Activated naive CD8-positive, alpha-beta T cell treated with anti-CD3 and anti-CD28 coated beads, Interleukin-2, amount 50 U/mL, for 24 hours (primary cell): ENCODE measurements around the gene KPNA6.
"Not testable (repeated sequence)": the region's sequence is repeated elsewhere in the genome, so short reads cannot be mapped to it uniquely, and the experiment has no call there.

Experiments
- ATAC-seq: fragments of 150-1000 bp; cut with Tn5 transposase; one replicate; pipeline ENCODE4 v1.10.0; 2021
- DNase-seq: peaks from one replicate; pipeline ENCODE4 v3.0.0; 2021
- H3K27ac Mint-ChIP-seq: one replicate; pipeline ENCODE4 v1.8.0; 2021; ENCODE audit warnings: mild to moderate bottlenecking, mixed read lengths
- H3K27me3 Mint-ChIP-seq: one replicate; pipeline ENCODE4 v1.8.0; 2021; ENCODE audit warnings: mixed read lengths
- H3K36me3 Mint-ChIP-seq: one replicate; pipeline ENCODE4 v1.8.0; 2021; ENCODE audit warnings: low read depth, mixed read lengths
- H3K4me1 Mint-ChIP-seq: one replicate; pipeline ENCODE4 v1.8.0; 2021; ENCODE audit warnings: mixed read lengths
- H3K4me3 Mint-ChIP-seq: one replicate; pipeline ENCODE4 v1.8.0; 2021; ENCODE audit warnings: mild to moderate bottlenecking, moderate library complexity, mixed read lengths
- H3K9me3 Mint-ChIP-seq: one replicate; pipeline ENCODE4 v1.8.0; 2021; ENCODE audit warnings: mixed read lengths

Gene KPNA6

DNA sequence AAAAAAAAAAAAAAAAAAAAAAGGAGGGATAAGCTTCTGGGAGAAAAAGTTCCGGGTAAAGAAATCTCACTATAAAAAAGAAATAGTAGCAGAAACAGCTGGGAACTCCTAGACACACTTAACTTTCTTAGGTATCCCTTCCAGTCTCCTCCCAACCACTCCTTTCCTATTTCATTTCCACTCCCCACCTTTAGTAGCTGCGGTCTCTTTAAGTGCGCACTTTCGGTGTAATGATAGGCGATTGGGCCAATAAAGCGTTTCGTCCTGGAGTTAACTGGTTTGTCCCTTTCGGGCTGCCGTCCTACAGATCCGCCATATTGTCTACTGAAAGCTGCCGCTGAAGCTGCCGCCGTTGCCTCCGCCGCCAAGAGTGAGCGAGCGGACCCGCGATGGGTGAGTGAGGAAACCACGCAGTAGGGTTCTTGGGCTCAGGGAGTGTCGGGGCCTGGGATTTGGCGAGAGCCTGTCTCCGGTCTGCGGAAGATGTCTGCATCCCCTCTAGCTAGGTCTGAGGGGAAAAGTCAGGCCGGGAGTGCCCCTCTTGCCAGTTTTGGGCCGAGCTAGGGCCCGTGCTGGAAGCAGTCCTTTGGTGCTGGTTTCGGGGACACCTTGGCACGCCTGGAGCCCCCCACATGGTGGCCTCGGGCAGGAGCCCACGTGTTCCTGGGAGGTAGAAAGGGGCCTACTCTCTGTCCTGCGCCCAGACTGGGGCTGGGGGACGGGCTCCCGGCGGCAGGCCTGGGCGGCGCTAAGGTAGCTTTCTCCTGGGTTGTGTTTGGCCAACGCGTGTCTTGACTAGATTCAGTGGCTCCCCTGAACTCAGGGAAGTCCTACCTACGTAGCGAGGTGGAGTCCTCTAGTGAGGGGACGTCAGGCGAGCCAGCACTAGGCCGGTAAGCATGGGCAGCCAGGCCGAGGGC lies at the start of gene KPNA6:
KPNA6 (plus strand) TSS at position 315 of the 920 bp plus-strand sequence; CDS start at position 390, 75 bp downstream.
- ATAC-seq (peak; percentile 85), DNase-seq (peak; percentile 86)
- H3K4me1 Mint-ChIP-seq = peaks cover 47% of the 10 kb centered on the region

GRCh38 chr1:32060914-32061313 lies 46.9 kb upstream of the KPNA6 start:
- Mint-ChIP-seq H3K4me1 (peaks cover 2% of the 10 kb centered on the region), H3K27ac (no peak overlapping the region), H3K4me3 (no peak overlapping the region), H3K9me3 (no peaks in the 10 kb centered on the region), H3K36me3 (peaks cover 28% of the 10 kb centered on the region), H3K27me3 (no peaks in the 10 kb centered on the region)
- ATAC-seq = no peak
- no peak for DNase-seq

More for the DNA sequence above, at the start of gene KPNA6:
- peak within 1 kb of the TSS; percentile 99 for H3K4me3 Mint-ChIP-seq
- no peaks in the 10 kb centered on the region for H3K27me3 Mint-ChIP-seq
- no peaks in the 10 kb centered on the region for H3K9me3 Mint-ChIP-seq
- H3K36me3 Mint-ChIP-seq = peaks cover 16% of the 10 kb centered on the region
- peak within 1 kb of the TSS; percentile 97 for H3K27ac Mint-ChIP-seq

GRCh38 chr1:32062867-32063230 lies 45.0 kb upstream of the KPNA6 start:
- H3K27ac Mint-ChIP-seq = peak overlapping the region; percentile 65
- no peaks in the 10 kb centered on the region for H3K27me3 Mint-ChIP-seq
- H3K36me3 Mint-ChIP-seq = peaks cover 20% of the 10 kb centered on the region
- H3K4me1 Mint-ChIP-seq = peaks cover 8% of the 10 kb centered on the region
- no peaks in the 10 kb centered on the region for H3K9me3 Mint-ChIP-seq
- DNase-seq (no peak), ATAC-seq (peak; percentile 12)
- no peak overlapping the region for H3K4me3 Mint-ChIP-seq

DNA sequence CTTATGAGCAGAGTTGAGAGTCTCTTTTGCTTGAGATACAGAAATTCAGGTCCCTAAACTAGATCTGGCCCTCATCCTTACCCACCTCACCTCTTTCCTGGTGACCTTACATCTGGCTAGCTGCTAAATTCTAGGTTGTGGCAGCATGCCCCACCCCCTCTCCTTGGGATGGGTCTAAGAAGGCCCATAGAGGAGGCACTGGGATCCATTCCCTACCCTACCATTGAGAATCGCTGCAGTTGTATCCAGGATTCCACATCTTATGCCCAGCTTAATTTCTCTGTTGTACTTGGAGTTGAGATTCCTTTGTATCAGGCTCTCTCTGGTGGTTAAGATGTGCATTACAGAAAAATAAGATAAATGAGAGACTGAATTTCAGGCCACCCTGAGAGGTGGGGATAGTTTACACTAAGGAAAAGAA lies 44.6 kb upstream of the KPNA6 start:
- no peaks in the 10 kb centered on the region for H3K27me3 Mint-ChIP-seq
- no peak for DNase-seq
- no peaks in the 10 kb centered on the region for H3K9me3 Mint-ChIP-seq
- peak; percentile 13 for ATAC-seq
- H3K4me1 Mint-ChIP-seq = peaks cover 8% of the 10 kb centered on the region
- no peak overlapping the region for H3K27ac Mint-ChIP-seq
- H3K4me3 Mint-ChIP-seq = no peak overlapping the region
- peaks cover 19% of the 10 kb centered on the region for H3K36me3 Mint-ChIP-seq

GRCh38 chr1:32065613-32066488 lies 42.0 kb upstream of the KPNA6 start:
- H3K4me3 Mint-ChIP-seq, ATAC-seq, H3K36me3 Mint-ChIP-seq, DNase-seq, H3K9me3 Mint-ChIP-seq, H3K27me3 Mint-ChIP-seq, H3K27ac Mint-ChIP-seq: not testable (repeated sequence)
- peaks cover 10% of the 10 kb centered on the region for H3K4me1 Mint-ChIP-seq

GRCh38 chr1:32066489-32066873 lies 41.4 kb upstream of the KPNA6 start:
- no peaks in the 10 kb centered on the region for H3K27me3 Mint-ChIP-seq
- H3K4me1 Mint-ChIP-seq = peaks cover 10% of the 10 kb centered on the region
- peak; percentile 34 for ATAC-seq
- H3K27ac Mint-ChIP-seq = no peak overlapping the region
- peaks cover 2% of the 10 kb centered on the region for H3K36me3 Mint-ChIP-seq
- DNase-seq = no peak
- no peak overlapping the region for H3K4me3 Mint-ChIP-seq
- H3K9me3 Mint-ChIP-seq = no peaks in the 10 kb centered on the region

DNA sequence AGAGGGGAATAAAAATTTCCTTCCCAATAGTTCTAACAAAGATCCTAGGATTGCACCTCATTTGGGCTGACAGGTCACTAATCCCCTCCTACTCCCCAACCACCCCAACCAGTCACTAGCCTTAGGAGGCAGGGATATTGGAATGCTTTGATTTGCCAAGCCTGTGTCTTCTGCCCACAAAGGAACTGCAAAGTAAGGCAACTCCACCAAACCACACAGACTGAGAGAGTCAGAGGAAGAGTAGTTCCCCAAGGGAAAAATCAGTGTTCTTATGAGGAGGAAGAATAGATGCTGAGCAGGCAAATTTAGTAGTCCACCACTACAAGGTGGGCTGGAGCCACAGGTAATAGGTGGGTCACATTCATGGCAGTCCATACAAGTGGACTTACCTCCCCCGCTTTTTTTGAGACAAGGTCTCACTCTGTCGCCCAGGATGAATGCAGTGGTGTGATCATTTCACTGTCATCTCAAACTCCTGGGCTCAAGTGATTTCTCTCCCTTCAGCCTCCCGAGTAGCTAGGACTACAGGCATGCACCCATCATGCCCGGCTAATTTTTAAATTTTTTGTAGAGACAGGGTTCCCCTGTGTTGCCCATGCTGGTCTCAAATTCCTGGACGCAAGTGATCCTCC lies 38.8 kb upstream of the KPNA6 start:
- Mint-ChIP-seq H3K36me3 (no peaks in the 10 kb centered on the region), H3K27me3 (no peaks in the 10 kb centered on the region), H3K9me3 (no peaks in the 10 kb centered on the region), H3K4me1 (peaks cover 26% of the 10 kb centered on the region), H3K27ac (no peak overlapping the region), H3K4me3 (no peak overlapping the region)
- ATAC-seq = no peak
- DNase-seq = no peak

DNA sequence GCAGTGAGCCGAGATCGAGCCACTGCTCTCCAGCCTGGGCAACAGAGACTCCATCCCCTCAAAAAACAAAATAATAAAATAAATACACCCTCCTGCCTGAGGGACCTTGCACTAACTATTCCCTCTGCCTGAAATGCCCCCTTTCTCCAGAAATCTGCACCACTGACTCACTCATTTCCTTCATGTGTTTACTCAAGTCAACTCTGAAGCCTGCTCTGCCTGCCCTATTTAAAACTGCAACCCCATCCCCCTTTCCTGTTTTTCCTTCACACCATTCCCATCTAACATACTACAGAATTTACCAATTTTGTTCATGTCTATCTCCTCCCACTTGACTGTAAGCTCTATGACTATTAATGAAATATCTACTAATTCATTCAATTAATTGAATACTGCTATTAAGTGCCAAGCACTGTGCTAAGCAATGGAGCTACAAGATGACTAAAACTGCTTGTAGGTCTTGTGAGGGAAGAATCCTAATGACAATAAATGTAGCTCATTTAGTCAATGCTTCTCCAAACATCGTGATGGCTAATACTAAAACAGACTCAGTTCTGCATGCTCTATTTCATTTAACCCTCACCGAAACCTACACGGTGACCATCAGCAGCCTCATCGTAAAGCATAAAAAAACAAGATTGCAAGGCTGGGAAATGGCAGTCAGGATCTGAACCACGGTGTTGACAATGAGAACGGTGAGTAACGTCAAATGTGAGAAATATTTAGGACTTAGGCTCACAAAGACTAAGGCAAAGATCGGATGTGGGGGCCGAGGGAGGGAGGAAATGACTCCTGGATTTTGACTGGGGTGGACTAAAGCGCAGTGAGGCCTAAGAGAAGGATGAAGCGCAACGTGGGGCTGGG lies 35.9 kb upstream of the KPNA6 start:
- H3K27me3 Mint-ChIP-seq = no peaks in the 10 kb centered on the region
- H3K4me1 Mint-ChIP-seq = peaks cover 29% of the 10 kb centered on the region
- H3K4me3 Mint-ChIP-seq = peak overlapping the region; percentile 91

GRCh38 chr1:32072622-32073298 lies 35.1 kb upstream of the KPNA6 start, which contains the start of gene TMEM39B:
Gene TMEM39B, plus strand, starts transcription at chr1:32072939. Its CDS starts 109 bp downstream, at chr1:32073048.
- ATAC-seq (peak; percentile 92), DNase-seq (peak; percentile 92)
- Mint-ChIP-seq H3K27me3 (no peaks in the 10 kb centered on the region), H3K9me3 (no peaks in the 10 kb centered on the region), H3K4me3 (peak within 1 kb of the TSS; percentile 91), H3K4me1 (peaks cover 29% of the 10 kb centered on the region), H3K27ac (peak within 1 kb of the TSS; percentile 96), H3K36me3 (peaks cover 10% of the 10 kb centered on the region)

More for the DNA sequence above, 35.9 kb upstream of the KPNA6 start:
- peak; percentile 26 for ATAC-seq
- Mint-ChIP-seq H3K36me3 (peaks cover 4% of the 10 kb centered on the region), H3K27ac (peak overlapping the region; percentile 96), H3K9me3 (no peaks in the 10 kb centered on the region)
- no peak for DNase-seq

DNA sequence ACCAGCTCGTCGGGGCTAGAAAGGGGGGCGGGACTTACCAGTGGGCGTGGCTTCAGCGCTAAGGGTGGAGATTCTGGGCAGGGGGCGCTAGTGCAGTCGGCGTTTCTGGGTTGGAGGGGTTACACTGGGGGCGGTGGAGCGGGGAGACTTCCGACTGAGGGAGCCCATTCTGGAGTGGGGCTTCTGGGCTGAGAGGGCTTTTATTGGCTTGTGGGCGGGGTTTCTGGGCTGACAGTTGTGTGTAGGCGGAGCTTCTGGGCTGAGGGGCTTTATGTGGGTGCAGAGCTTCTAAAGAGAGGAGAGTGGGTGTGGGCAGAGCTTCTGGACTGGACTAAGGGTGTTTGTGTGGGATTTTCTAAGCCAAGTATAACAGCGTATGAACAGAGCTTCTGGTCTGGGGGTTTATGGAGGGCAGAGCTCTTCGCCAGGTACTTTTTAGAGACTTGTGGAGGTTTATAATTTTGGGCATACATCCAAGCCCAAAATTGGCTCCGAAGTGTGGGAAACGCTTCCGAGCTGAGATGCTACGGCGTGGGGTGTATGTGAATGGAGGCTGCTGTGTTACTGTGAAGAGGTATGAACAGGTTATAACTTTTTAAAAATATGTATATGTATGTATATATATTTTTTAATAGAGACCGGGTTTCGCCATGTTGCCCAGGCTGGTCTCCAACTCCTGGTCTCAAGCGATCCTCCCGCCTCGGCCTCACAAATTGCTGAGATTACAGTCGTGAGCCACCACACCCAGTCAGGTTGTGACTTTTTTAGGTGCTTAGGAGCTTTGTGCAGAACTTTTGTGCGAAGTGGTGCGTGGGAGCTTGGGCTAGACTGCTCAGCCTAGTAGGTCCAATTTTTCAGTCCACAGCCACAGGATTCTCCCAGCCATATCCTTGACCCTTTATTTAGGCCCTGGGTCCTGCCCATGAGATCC lies 34.3 kb upstream of the KPNA6 start:
- DNase-seq (no peak), ATAC-seq (no peak)
- Mint-ChIP-seq H3K27ac (peak overlapping the region; percentile 96), H3K27me3 (no peaks in the 10 kb centered on the region), H3K9me3 (no peaks in the 10 kb centered on the region), H3K4me1 (peaks cover 29% of the 10 kb centered on the region), H3K36me3 (peaks cover 10% of the 10 kb centered on the region), H3K4me3 (peak overlapping the region; percentile 91)

DNA sequence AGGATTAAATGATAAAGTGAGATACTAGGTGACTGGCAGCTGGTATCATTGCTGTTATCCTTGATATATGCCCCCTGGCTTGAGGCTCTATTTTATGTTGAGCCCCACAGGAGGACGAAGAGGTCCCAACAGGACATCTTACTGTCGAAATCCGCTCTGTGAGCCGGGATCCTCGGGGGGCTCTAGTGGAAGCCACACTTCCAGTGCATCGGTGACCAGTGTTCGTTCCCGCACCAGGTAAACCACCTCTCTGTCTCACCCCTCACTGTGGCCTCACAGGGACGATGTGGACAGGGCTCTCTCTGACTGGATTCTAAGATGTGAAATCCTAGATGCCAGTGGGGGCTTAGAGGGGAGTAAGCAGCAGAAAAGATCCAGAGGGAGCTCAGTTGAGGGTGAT lies 33.0 kb upstream of the KPNA6 start:
- ATAC-seq (no peak), DNase-seq (no peak)
- Mint-ChIP-seq H3K4me3 (no peak overlapping the region), H3K4me1 (peaks cover 29% of the 10 kb centered on the region), H3K9me3 (no peaks in the 10 kb centered on the region), H3K36me3 (peaks cover 13% of the 10 kb centered on the region), H3K27me3 (no peaks in the 10 kb centered on the region), H3K27ac (no peak overlapping the region)

GRCh38 chr1:32077451-32077850 lies 30.4 kb upstream of the KPNA6 start:
- no peak overlapping the region for H3K4me3 Mint-ChIP-seq
- no peak for DNase-seq
- H3K27ac Mint-ChIP-seq = no peak overlapping the region
- H3K27me3 Mint-ChIP-seq = no peaks in the 10 kb centered on the region
- no peaks in the 10 kb centered on the region for H3K9me3 Mint-ChIP-seq
- ATAC-seq = no peak
- H3K36me3 Mint-ChIP-seq = peaks cover 21% of the 10 kb centered on the region
- H3K4me1 Mint-ChIP-seq = peaks cover 23% of the 10 kb centered on the region
